GM13977 (cell line): ENCODE measurements around the gene GAREM2.
A peak's percentile ranks its signal among the peaks of the same experiment; 100 is the strongest.

Source experiments
- DNase-seq: peaks from one replicate; pipeline ENCODE4 v3.0.0; 2012; ENCODE audit warnings: low spot score
- in situ Hi-C: fragments of 300-500 bp; cut with MboI; formaldehyde crosslinking; loops from one replicate; pipeline ENCODE4 v1.12.0; 2022; ENCODE audit warnings: low sequenced_read_pairs, low pct_unique_long_range_greater_than_20kb, mixed read lengths, inconsistent platforms; ENCODE audit not compliant: unreplicated experiment
- TF ChIP-seq, protein P1 (sequence below): IDR thresholded peaks from 2 replicates; pipeline ENCODE4 v1.5.1; 2012; ENCODE audit warnings: mild to moderate bottlenecking, control low read depth; ENCODE audit not compliant: insufficient read depth; ENCODE audit errors: extremely low read depth, missing control alignments

GAREM2 gene

GRCh38 chr2:26223018-26223417 lies 50.1 kb downstream of the GAREM2 start:
- no peak for DNase-seq
- TF ChIP-seq, protein P1, sequence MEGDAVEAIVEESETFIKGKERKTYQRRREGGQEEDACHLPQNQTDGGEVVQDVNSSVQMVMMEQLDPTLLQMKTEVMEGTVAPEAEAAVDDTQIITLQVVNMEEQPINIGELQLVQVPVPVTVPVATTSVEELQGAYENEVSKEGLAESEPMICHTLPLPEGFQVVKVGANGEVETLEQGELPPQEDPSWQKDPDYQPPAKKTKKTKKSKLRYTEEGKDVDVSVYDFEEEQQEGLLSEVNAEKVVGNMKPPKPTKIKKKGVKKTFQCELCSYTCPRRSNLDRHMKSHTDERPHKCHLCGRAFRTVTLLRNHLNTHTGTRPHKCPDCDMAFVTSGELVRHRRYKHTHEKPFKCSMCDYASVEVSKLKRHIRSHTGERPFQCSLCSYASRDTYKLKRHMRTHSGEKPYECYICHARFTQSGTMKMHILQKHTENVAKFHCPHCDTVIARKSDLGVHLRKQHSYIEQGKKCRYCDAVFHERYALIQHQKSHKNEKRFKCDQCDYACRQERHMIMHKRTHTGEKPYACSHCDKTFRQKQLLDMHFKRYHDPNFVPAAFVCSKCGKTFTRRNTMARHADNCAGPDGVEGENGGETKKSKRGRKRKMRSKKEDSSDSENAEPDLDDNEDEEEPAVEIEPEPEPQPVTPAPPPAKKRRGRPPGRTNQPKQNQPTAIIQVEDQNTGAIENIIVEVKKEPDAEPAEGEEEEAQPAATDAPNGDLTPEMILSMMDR: no peak
- in situ Hi-C loops: no loop called here

DNA sequence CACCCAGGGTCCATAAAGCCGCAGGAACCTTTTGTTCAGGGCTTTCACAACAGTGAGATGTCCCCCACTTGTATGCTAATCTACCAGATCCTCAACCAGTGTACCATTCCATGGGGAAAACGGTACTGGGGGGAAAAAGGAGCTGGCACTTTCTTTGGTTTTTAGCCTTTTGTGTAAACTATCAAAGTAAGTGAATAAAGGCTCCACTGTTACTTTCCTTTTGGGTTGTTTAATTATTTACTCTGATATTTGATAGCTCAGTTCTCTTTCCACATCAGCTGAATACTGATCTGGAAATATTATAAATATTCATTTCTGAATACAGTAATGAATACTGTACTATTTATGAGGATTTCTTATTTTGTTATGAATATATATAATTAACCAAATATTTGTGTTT lies 51.2 kb downstream of the GAREM2 start:
- TF ChIP-seq, protein P1: no peak
- in situ Hi-C loops: no loop called here

GRCh38 chr2:26229595-26229994 lies 56.7 kb downstream of the GAREM2 start:
- TF ChIP-seq, protein P1: no peak
- no peak for DNase-seq
- in situ Hi-C loops: no loop called here

More for the DNA sequence above, 51.2 kb downstream of the GAREM2 start:
- no peak for DNase-seq

GRCh38 chr2:26230806-26231205 lies 57.9 kb downstream of the GAREM2 start:
- in situ Hi-C loops: no loop called here
- TF ChIP-seq, protein P1: no peak
- no peak for DNase-seq

GRCh38 chr2:26235089-26235488 lies 62.2 kb downstream of the GAREM2 start:
- in situ Hi-C loops: no loop called here
- TF ChIP-seq, protein P1: peak; percentile 25
- no peak for DNase-seq

DNA sequence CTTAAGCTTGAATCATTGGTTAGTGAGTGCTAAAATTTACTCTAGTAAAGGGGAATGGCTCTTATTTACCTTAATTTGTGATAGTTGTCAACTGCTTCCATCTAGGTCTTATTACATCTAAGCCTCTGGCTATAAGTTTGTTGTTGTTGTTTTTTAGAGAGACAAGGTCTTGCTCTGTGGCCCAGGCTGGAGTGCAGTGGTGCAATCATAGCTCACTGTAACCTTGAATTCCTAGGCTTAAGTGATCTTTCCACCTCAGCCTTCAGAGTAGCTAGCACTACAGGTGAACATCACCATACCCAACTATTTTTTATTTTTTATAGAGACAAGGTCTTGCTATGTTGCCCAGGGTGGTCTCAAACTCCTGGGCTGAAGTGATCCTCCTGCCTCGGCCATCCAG lies 65.0 kb downstream of the GAREM2 start:
- no peak for DNase-seq
- in situ Hi-C loops: no loop called here
- TF ChIP-seq, protein P1: no peak

DNA sequence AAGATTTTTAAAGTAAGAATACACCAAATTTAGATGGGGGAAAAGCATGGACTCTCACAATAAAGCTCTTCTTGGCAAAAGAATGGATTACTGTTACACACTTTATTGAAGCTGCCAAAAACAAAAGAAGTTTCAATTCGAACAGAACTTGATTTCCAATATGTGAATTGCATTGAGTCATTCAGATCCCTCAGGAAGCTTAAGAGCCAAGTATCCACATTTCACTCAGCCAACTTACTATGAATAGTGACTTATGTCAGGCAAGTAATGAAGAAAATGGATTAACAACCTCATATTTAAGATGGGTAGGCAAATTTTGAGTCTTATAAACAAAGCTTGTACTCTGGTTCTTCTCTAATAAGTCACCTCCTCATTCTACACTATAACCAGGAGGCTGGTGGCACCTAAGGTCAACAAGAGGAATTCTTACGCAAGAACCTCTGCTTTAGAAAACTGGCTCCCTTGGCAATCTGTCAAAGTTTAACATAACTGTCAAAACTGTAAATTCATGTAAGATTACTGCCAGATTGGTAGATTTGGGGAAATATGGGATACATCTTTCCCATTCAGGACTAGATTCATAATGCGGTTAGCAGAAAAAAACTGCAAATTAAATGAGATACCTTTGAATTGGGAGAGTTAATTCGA lies 65.5 kb downstream of the GAREM2 start:
- in situ Hi-C loops: no loop called here
- DNase-seq: no peak
- TF ChIP-seq, protein P1: no peak
